ENCODE data around the gene GGA3.
A peak's percentile ranks its signal among the peaks of the same experiment; 100 is the strongest.

Gene GGA3

DNA sequence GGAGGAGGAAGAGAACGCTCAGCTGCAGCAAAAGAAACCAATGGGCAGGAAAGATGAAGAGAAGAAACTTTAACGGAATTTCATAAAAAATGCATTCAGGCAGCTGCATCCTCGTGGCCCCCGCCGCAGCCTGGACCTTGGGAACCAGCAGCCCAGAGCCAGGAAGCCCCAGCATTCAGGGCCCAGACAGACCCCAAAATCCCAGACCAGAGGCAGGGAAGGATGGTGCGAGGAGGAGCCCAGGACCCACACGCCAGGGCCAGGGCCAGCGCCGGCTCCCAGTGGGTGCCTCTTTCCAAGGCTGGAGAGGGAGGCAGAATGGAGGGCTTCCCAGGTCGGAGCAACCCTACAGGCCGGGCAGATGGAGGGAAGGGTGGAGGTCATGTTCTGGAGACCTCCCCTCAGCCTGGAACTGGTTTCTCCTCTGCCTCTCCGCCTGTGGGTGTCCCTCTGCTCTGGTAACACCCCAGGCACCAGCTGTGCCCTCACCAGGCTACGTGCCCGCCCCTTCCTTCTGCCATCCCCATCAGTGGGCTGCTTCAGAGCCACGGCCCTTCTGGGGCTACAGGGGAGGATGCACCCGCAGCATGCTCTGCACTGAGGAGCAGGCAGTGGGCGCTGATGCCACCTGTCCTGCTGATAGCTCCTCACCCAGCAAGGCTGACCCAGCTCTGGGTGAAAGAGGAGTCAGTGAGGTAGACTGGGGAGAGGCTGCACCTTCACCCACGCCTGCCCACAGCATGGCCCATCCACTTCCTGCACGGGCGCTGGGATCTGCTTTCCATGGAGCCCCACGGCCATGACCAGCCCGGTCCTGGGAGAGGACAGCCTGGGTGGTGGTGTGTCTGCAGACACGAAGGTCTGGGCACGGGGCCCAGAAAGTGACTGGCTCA is 10.8 kb upstream of the GGA3 start:
- Histone ChIP-seq H4K20me1 (peaks cover 15% of the 10 kb centered on the region), H3K4me2 (peak overlapping the region; percentile 96), H3K4me1 (peaks cover 36% of the 10 kb centered on the region), H3K27ac (peak overlapping the region; percentile 92), H3K36me3 (peaks cover 52% of the 10 kb centered on the region), H3K9ac (peak overlapping the region; percentile 95), H3K4me3 (peak overlapping the region; percentile 96), H3K9me3 (no peaks in the 10 kb centered on the region), H3K27me3 (no peaks in the 10 kb centered on the region)
- no peak for TF ChIP-seq Cebpa-rat (IDR thresholded peaks at IDR 0.05)

DNA sequence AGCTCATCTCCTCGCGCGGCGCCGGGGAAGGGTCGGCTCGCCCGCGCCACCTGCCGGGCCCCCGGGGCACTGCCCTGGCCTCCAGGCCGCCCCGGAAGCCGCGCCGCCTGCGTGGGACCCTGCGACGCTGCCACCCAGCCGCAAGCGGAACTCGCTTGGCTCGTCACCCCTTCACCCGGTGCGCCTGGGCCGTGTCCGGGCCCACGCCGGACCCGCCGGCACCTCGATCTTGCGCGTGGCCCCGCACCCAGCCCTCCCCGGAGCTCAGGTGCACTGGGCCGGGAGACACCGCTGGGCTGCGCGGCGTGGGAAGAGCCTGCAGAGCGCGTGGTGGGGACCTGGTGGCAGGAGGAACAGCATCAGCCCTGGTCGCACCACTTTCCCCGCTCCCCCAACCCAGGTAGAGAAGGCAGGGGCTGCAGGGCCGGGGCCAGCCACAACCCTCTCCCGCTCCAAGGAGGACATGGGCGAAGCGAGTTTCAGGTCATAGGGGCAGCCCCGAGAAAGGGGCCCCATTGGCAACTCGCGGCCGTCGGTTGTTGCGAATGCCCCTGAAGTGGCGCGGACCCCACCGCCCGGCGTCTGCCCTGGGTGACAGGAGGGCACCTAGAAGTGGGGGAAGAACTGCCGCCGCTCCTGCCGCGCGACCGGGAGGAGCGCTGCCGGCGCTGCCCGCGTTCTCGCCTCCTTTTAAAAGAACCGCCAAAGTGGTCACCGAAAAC is 10.0 kb upstream of the GGA3 start:
- Histone ChIP-seq H3K4me3 (peak overlapping the region; percentile 96), H3K4me1 (peaks cover 36% of the 10 kb centered on the region), H3K36me3 (peaks cover 53% of the 10 kb centered on the region), H3K4me2 (peak overlapping the region; percentile 96), H3K9ac (peak overlapping the region; percentile 95), H3K9me3 (no peaks in the 10 kb centered on the region), H3K27me3 (no peaks in the 10 kb centered on the region), H4K20me1 (peaks cover 17% of the 10 kb centered on the region), H3K27ac (peak overlapping the region; percentile 92)
- TF ChIP-seq Cebpa-rat (IDR thresholded peaks at IDR 0.05) = no peak

DNA sequence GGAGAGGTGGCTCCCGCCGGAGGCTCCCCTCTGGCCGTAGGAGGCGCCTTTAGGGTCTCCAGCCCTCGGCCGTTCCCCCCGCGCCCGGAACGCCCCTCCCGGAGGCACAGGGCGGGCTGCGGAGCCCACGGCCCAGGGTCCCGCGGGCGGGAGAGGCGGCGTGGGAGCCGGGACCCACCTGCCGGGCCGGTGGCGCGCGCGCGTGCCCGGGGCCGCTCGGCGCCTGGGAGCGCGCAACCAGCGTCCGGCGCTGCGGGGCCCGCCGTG is 9.5 kb upstream of the GGA3 start, which contains the start of gene MIF4GD:
TSS of gene MIF4GD (minus strand) at position 266 of the 267 bp plus-strand sequence. CDS start 1,036 bp downstream, outside the sequence.
- Histone ChIP-seq H3K36me3 (peaks cover 53% of the 10 kb centered on the region), H3K4me3 (peak within 1 kb of the TSS; percentile 96)

DNA sequence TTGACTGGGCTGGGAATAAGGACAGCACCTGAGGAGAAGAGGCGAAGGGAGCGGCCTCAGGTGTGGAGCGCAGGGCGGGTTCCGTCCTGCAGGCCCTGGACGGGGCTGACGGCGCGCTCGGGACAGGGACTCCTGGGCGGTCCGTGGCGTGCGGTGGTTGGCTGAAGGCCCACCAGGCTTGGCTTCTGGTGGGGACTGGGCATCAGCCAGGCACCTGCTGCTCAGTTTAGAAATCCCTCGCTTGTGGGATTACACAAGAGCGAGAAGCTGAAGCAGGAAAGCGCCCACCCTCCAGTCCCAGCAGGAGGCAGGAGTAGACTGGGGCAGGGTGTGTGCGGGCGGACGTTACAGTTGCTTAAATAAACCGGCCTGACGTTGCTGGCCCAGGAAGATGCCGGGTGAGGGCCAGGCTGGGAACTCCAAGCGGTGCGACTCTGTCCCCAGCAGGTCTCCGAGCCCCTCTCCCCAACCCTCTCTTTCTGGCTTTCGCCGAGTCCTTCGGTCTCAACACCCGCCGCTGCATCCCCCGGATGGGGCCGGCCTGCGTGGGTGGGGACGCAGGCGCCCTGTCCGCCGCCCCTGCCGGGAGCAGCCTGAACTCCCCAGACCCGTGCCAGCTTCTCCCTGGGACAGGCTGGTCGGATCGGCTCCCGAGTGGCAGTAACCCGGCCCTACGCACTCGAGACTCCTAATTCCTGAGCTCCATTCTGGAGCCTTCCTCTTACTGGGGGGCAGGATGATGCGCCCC is 9.0 kb upstream of the GGA3 start:
- H3K4me2 ChIP-seq = peak overlapping the region; percentile 96
- H4K20me1 ChIP-seq = peaks cover 21% of the 10 kb centered on the region
- peak; percentile 72; the same call in 1 of the 2 replicates for TF ChIP-seq Cebpa-rat (IDR thresholded peaks at IDR 0.05)
- peak overlapping the region; percentile 96 for H3K4me3 ChIP-seq
- no peaks in the 10 kb centered on the region for H3K27me3 ChIP-seq
- H3K36me3 ChIP-seq = peaks cover 54% of the 10 kb centered on the region
- peak overlapping the region; percentile 95 for H3K9ac ChIP-seq
- peak overlapping the region; percentile 92 for H3K27ac ChIP-seq
- H3K4me1 ChIP-seq = peaks cover 36% of the 10 kb centered on the region
- no peaks in the 10 kb centered on the region for H3K9me3 ChIP-seq

More for the DNA sequence above, 9.5 kb upstream of the GGA3 start, which contains the start of gene MIF4GD:
- Histone ChIP-seq H3K4me2 (peak within 1 kb of the TSS; percentile 96), H3K9me3 (no peaks in the 10 kb centered on the region), H4K20me1 (peaks cover 21% of the 10 kb centered on the region), H3K27me3 (no peaks in the 10 kb centered on the region), H3K9ac (peak within 1 kb of the TSS; percentile 95), H3K4me1 (peaks cover 36% of the 10 kb centered on the region), H3K27ac (peak within 1 kb of the TSS; percentile 92)
- TF ChIP-seq Cebpa-rat (IDR thresholded peaks at IDR 0.05) = no peak

DNA sequence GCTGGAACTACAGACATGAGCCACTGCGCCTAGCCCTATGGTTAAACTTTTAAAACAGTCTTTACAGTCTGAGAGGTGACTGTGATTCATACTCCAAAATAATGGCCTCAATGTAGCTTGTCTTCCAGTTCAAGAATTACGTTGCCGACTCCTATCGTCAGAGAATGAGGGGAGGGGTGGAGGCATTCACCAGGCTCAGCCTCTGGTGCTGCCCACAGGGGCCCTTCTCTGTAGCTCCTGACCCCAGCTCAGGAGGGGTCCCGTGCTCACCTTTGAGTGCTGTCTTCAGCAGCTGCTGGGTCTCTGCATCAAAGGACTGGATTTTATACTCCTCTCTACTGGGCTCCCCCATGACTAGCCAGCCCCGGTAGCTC is 8.4 kb upstream of the GGA3 start:
- H3K9me3 ChIP-seq = no peaks in the 10 kb centered on the region
- peak overlapping the region; percentile 96 for H3K4me3 ChIP-seq
- TF ChIP-seq Cebpa-rat (IDR thresholded peaks at IDR 0.05) = no peak
- peak overlapping the region; percentile 92 for H3K27ac ChIP-seq
- H3K36me3 ChIP-seq = peaks cover 54% of the 10 kb centered on the region
- peak overlapping the region; percentile 96 for H3K4me2 ChIP-seq
- H3K27me3 ChIP-seq = no peaks in the 10 kb centered on the region
- H4K20me1 ChIP-seq = peaks cover 21% of the 10 kb centered on the region
- peaks cover 36% of the 10 kb centered on the region for H3K4me1 ChIP-seq
- H3K9ac ChIP-seq = peak overlapping the region; percentile 95

DNA sequence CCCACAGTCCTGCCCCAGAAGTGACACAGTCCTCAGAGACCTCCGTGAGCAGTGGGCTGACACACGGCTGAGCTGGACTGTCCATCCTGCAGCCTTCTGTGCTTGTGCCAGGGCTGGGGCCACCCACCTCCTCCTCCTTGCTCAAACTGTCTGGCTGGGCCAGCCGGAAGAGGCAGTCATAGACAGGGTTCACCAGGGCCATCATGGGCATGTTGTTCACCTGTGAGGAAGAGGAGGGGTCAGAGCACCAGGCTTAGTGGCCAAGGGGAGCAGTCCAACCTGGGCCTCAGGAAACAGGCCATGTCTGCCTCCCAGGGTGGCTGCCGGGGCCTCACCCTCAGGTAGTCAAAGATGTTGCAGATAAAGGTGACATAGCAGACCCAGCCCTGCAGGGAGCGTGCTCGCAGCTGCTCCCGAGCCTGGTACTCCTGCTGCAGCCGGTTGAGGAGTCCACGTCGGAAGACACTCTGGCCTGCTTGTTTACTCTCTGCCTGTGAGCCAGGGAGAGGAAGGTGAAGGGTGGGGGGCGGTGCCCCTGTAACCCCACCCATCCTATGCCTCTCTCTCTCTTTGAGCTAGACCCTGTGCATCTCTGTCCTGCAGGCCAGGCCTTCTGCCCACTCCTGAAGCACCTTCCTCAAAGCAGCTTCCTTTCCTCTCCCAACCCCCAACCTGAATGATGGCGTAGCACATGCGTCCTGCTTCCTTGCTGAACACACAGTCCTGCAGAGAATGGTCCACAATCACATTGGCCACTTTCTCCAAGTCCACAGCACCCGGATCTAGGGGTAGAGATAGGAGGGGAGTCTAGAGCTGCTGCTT is 6.2 kb upstream of the GGA3 start:
- peaks cover 14% of the 10 kb centered on the region for H4K20me1 ChIP-seq
- peaks cover 43% of the 10 kb centered on the region for H3K4me1 ChIP-seq
- H3K27me3 ChIP-seq = no peaks in the 10 kb centered on the region
- no peak overlapping the region for H3K4me2 ChIP-seq
- no peak overlapping the region for H3K9ac ChIP-seq
- no peak overlapping the region for H3K27ac ChIP-seq
- H3K36me3 ChIP-seq = peaks cover 50% of the 10 kb centered on the region
- no peaks in the 10 kb centered on the region for H3K9me3 ChIP-seq
- no peak for TF ChIP-seq Cebpa-rat (IDR thresholded peaks at IDR 0.05)
- H3K4me3 ChIP-seq = no peak overlapping the region

DNA sequence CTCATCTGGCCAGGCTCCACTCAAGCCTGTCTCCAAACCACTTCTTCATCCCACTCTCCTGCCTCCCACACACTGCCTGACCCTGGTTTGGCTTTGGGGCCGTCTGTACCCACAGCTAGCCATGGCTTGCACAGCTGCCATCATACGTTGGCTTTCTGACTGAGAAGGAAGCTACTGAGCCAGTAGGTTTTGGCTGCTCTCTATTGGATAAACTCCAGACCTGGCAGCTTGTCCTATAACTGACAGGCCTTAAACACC is 5.7 kb upstream of the GGA3 start:
- no peak overlapping the region for H3K27ac ChIP-seq
- no peak overlapping the region for H3K4me2 ChIP-seq
- H3K36me3 ChIP-seq = peaks cover 48% of the 10 kb centered on the region
- no peak overlapping the region for H3K4me3 ChIP-seq
- no peaks in the 10 kb centered on the region for H3K9me3 ChIP-seq
- TF ChIP-seq Cebpa-rat (IDR thresholded peaks at IDR 0.05) = no peak
- no peak overlapping the region for H3K9ac ChIP-seq
- H4K20me1 ChIP-seq = peaks cover 9% of the 10 kb centered on the region
- H3K27me3 ChIP-seq = no peaks in the 10 kb centered on the region
- H3K4me1 ChIP-seq = peaks cover 42% of the 10 kb centered on the region

DNA sequence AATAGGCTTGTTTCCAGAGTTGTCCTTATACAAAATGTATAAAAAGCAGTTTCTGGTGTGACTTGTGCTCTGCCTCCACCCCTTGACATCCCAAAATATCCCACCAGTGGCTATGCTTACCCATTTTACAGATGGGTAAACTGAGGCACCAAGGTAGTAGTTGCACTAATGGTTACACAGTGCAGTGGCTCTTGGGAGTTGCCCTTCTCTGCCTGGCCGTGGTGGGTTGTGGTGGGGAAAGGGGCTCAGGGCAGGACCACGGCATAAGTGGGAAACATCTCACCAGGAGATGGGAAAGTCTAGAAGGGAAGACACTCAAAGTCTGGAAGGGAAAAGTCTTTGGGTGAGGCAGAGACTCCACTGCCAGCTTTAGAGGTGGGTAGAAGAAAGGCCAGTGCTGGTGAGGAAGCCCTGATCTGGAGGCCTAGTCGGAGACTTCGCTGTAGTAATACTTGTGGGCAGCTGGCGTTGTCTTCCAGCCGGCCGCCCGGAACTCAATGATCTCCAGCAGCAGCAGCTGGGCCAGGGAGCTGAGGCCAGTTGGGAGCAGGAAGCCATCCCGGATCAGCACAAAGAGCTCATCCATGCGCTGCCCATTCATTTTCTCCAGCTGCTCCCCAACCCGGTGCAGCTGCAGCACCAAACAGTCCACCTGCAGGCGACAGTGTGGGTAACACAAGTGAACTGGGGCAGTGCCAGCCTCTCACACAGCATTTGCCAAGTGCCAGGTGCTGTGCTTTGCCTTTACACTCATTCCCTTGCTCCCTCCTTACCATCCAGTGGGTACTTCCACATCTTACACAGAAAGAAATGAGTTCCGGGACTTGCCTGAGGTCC is 5.1 kb upstream of the GGA3 start:
- H3K36me3 ChIP-seq = peaks cover 48% of the 10 kb centered on the region
- peaks cover 38% of the 10 kb centered on the region for H3K4me1 ChIP-seq
- no peak overlapping the region for H3K4me3 ChIP-seq
- no peaks in the 10 kb centered on the region for H3K27me3 ChIP-seq
- H3K9ac ChIP-seq = no peak overlapping the region
- H3K27ac ChIP-seq = no peak overlapping the region
- peaks cover 5% of the 10 kb centered on the region; the same call in 1 of the 2 replicates for H4K20me1 ChIP-seq
- no peaks in the 10 kb centered on the region for H3K9me3 ChIP-seq
- no peak for TF ChIP-seq Cebpa-rat (IDR thresholded peaks at IDR 0.05)
- H3K4me2 ChIP-seq = no peak overlapping the region
